Measurements from ENCODE around the gene CNN1.
"Not testable (repeated sequence)": the region's sequence is repeated elsewhere in the genome, so short reads cannot be mapped to it uniquely, and the experiment has no call there.

Gene CNN1

DNA sequence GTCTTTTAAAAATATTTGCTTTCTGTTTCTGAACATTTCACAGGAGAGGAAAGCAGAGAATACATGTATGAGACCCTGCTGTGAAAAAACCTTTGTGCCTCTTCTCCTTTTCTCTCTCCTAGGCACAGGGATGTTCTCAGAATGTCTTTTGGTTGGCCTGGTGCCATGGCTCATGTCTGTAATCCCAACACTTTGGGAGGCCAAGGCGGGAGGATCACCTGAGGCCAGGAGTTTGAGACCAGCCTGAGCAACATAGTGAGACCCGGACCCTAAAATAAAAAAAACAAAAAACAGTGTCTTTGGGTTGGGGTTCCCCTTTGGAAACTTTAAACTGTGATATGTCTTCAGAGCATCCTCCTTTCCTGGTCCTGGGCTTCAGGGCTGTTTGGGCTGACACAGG, 60.1 kb downstream of the CNN1 start:
- H3K4me3 ChIP-seq (ENCODE audit: low read depth, low read length): no peak overlapping the region

DNA sequence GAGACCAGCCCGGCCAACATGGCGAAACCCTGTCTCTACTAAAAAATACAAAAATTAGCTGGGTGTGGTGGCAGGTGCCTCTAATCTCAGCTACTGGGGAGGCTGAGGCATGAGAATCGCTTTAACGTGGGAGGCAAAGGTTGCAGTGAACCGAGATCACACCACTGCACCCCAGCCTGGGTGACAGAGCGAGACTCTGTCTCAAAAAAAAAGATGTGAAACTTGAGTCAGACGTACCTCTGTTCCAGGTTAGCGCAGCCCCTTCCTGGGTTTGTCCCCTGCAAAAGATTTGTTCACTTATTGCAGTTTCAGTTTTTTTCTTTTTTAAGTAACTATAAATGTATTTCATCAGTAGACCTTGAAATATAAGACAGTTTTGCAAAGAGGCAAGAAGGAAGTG, 61.1 kb downstream of the CNN1 start:
- not testable (repeated sequence) for H3K4me3 ChIP-seq (ENCODE audit: low read depth, low read length)
